Neutrophil (primary cell): ENCODE measurements around the gene GPATCH8.
"Not testable (repeated sequence)": the region's sequence is repeated elsewhere in the genome, so short reads cannot be mapped to it uniquely, and the experiment has no call there.

ENCODE experiments used
- H3K27ac ChIP-seq: fragments of 200-600 bp; sonication (generic); 2 replicates; pipeline ENCODE4 v1.5.1; 2016; ENCODE audit warnings: mild to moderate bottlenecking, moderate library complexity
- H3K27me3 ChIP-seq: fragments of 200-600 bp; sonication (generic); 2 replicates; pipeline ENCODE4 v1.6.0; 2016; ENCODE audit warnings: mild to moderate bottlenecking
- H3K36me3 ChIP-seq: fragments of 200-600 bp; sonication (generic); 2 replicates; pipeline ENCODE4 v1.5.1; 2017
- H3K4me1 ChIP-seq, 2 experiments: fragments of 200-600 bp in 1 of 2; sonication (generic) in 1 of 2; 1 replicate in 1 of 2; 2 replicates in 1 of 2; pipeline versions ENCODE4 v1.5.1 to v1.6.1; 2013 to 2016; ENCODE audit warnings: low read depth in 1 of 2, low read length in 1 of 2, mild to moderate bottlenecking in 1 of 2, moderate library complexity in 1 of 2; ENCODE audit not compliant: control insufficient read depth in 1 of 2, insufficient read depth in 1 of 2
- H3K4me3 ChIP-seq, 2 experiments: fragments of 200-600 bp in 1 of 2; sonication (generic) in 1 of 2; 1 replicate in 1 of 2; 2 replicates in 1 of 2; pipeline ENCODE4 v1.5.1; 2013 to 2016; ENCODE audit warnings: low read depth in 1 of 2, low read length in 1 of 2, mild to moderate bottlenecking in 1 of 2, moderate library complexity in 1 of 2
- H3K9me3 ChIP-seq: fragments of 200-600 bp; sonication (generic); 2 replicates; pipeline ENCODE4 v1.5.1; 2016
- CTCF ChIP-seq: fragments of 200-600 bp; sonication (generic); IDR thresholded peaks from 2 replicates; pipeline ENCODE4 v1.5.1; 2016; ENCODE audit warnings: antibody characterized with exemption

Gene GPATCH8

DNA sequence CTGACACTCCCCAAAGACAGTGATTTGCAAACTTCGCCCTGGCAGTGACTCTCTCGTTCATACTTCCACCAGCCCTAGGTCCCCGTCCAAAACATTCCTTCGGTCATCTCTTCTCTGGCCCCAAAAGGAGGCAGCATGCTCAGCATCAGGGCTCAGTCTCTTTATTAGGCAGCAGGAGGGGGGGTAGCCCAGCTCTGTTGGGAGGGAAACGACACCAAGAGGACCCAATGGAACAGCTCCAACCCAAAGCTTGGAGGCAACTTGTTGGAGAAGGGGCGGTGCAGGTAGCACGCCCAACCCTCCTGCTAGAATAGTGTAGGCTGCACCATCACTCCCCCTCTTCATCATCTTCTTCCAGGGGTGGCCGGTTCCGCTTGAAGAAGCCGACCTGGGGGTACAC is 131.2 kb downstream of the GPATCH8 start:
- Histone ChIP-seq H3K27ac (no peak overlapping the region), H3K4me3 (no peak overlapping the region), H3K27me3 (peaks cover 86% of the 10 kb centered on the region), H3K9me3 (no peaks in the 10 kb centered on the region), H3K36me3 (no peaks in the 10 kb centered on the region), H3K4me1 (no peaks in the 10 kb centered on the region)
- no peak for TF ChIP-seq CTCF

DNA sequence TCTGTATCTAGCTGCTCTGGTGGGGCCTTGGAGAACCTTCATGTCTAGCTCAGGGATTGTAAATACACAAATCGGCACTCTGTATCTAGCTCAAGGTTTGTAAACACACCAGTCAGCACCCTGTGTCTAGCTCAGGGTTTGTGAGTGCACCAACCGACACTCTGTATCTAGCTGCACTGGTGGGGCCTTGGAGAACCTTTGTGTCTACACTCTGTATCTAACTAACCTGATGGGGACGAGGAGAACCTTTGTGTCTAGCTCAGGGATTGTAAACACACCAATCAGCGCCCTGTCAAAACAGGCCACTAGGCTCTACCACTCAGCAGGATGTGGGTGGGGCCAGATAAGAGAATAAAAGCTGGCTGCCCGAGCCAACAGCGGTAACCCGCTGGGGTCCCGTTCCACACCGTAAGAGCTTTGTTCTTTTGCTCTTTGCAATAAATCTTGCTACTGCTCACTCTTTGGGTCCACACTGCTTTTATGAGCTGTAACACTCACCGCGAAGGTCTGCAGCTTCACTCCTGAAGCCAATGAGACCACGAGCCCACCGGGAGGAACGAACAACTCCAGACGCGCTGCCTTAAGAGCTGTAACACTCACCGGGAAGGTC is 133.7 kb downstream of the GPATCH8 start:
- H3K4me3 ChIP-seq, H3K9me3 ChIP-seq, H3K36me3 ChIP-seq, H3K4me1 ChIP-seq, H3K27ac ChIP-seq: not testable (repeated sequence)
- peaks cover 96% of the 10 kb centered on the region for H3K27me3 ChIP-seq

DNA sequence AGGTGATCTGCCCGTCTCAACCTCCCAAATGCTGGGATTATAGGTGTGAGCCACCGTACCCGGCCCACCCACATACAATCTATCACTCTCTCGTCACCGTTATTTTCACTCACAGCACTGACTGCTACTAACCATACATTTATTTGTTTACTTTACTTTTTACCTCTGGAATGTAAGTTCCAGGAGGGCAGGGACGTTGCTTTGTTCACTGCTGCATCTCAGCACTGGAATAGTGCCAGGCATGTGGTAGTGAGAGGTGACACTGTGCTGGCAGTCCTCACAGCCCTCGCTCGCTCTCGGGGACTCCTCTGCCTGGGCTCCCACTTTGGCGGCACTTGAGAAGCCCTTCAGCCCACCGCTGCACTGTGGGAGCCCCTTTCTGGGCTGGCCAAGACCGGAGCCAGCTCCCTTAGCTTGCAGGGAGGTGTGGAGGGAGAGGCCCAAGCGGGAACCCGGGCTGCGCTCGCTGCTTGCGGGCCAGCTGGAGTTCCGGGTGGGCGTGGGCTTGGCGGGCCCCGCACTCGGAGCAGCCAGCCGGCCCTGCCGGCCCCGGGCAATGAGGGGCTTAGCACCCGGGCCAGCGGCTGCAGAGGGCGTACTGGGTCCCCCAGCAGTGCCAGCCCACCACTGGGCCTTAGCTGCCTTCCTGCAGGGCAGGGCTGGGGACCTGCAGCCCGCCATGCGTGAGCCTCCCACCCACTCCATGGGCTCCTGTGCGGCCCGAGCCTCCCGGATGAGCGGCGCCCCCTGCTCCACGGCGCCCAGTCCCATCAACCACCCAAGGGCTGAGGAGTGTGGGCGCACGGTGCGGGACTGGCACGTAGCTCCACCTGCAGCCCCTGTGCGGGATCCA is 134.6 kb downstream of the GPATCH8 start:
- H3K36me3 ChIP-seq, H3K4me3 ChIP-seq, H3K9me3 ChIP-seq, H3K27ac ChIP-seq, H3K4me1 ChIP-seq: not testable (repeated sequence)
- H3K27me3 ChIP-seq = peaks cover 96% of the 10 kb centered on the region

DNA sequence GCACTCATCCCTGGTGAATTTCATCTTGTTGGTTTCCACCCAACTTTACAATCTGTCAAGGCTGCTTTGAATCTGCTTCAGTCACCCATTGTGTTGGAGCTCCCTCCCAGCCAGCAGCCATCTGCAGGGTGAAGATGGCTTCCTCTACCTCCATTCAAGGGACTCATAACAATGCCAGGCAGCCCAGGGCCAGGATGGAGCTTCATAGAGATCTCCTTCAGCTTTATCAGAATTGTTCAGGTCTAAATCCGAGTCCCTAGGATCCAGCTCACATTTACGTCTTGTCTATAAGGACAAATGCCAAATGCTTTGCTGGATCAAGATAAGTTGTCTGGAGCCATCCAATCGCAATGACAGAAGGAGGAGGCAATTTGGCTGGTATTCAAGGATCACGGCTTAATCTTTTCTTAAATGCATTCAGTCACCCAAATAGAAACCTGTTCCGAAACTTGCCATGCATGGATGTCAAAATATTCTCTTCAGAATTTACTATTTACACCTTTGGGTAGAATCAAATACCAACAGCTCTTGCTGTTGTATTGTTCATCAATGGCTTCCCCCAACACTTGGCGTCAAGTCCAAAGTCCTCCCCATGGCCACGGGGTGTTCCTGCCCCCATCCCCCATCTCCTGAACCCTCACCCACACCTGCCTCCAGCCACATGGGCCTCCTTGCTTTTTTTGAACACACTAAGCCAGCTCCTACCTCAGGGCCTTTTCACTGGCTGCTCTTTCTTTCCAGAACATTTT is 135.8 kb downstream of the GPATCH8 start:
- Histone ChIP-seq H3K27ac (no peak overlapping the region), H3K4me1 (peaks cover 6 to 14% of the 10 kb centered on the region in 2 experiments), H3K9me3 (no peaks in the 10 kb centered on the region), H3K27me3 (peaks cover 98% of the 10 kb centered on the region), H3K4me3 (no peak overlapping the region), H3K36me3 (no peaks in the 10 kb centered on the region)
- no peak for TF ChIP-seq CTCF

DNA sequence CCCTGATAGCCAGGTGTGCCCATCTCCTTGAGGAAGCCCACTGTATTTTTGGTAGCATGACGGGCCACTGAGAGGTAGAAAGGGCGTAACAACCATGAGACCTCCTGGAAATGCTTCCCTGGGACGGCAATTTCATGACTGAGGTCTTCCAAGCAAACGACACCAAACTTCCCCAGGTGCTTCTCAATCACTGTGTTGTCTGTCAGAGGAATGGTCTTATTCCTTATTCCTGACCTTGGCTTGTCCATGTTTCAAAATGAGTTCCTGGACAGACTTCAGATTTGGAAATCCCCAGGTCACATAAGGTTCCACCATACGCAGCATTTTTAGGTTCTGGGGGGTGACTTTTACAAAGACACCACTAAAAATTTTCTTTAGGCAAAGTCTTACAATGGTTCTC is 138.2 kb downstream of the GPATCH8 start:
- H3K36me3 ChIP-seq, H3K27ac ChIP-seq, H3K4me3 ChIP-seq, H3K9me3 ChIP-seq: not testable (repeated sequence)
- H3K4me1 ChIP-seq = peaks cover 6 to 14% of the 10 kb centered on the region in 2 experiments
- H3K27me3 ChIP-seq = peaks cover 98% of the 10 kb centered on the region

DNA sequence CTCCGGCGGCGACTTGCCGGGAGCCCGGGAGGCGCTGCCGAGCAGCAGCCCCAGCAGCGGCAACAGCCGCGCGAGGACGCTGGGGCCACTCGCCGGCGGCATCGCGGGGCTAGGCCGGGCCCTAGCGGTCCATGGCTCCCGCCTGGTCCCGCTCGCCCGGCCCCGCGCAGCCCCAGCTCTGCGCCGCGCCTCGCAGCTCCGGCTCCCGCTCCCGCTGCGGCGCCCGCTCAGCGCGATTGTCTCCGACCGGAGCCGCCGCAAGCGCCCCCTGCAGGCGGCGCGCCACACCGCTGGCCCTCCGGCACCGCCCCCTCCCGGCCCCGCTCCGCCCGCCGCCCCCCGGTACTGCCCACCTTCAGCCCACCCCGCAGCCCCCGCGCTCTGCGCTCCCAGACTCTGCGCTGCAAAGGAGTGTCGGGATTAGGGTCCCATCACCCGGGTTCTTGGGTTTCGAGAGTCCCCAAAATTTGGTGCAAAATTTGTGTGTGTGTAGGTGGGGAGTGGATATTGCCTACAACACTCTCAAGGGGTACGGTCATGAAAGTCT is 139.5 kb downstream of the GPATCH8 start, which contains the start of gene FAM171A2:
TSS of gene FAM171A2 (minus strand) at position 241 of the 547 bp plus-strand sequence. CDS start at position 102, 139 bp downstream.
- H3K9me3 ChIP-seq = no peaks in the 10 kb centered on the region
- H3K4me3 ChIP-seq = peak within 1 kb of the TSS; percentile 51 to 64
- H3K27me3 ChIP-seq = peaks cover 98% of the 10 kb centered on the region
- H3K4me1 ChIP-seq = peaks cover 6 to 14% of the 10 kb centered on the region in 2 experiments
- peak; percentile 87 for TF ChIP-seq CTCF
- H3K27ac ChIP-seq = no peak within 1 kb of the TSS
- H3K36me3 ChIP-seq = no peaks in the 10 kb centered on the region
